Activated effector memory CD4-positive, alpha-beta T cell treated with anti-CD3 and anti-CD28 coated beads, Interleukin-2, amount 50 U/mL, for 16 hours (primary cell): ENCODE results near the gene NFATC2.
"Not testable (repeated sequence)": the region's sequence is repeated elsewhere in the genome, so short reads cannot be mapped to it uniquely, and the experiment has no call there.

Source experiments
- DNase-seq: peaks from one replicate; pipeline ENCODE4 v3.0.0-alpha.2; 2020

NFATC2 gene

GRCh38 chr20:51493346-51493791 is 49.1 kb downstream of the NFATC2 start:
- DNase-seq, result peak; percentile 76

- DNase-seq, result peak; percentile 49
Observed at GRCh38 chr20:51492167-51493092, 50.1 kb downstream of the NFATC2 start.

GRCh38 chr20:51491393-51491792 is 51.1 kb downstream of the NFATC2 start:
- no peak for DNase-seq

- DNase-seq, result no peak
Observed at GRCh38 chr20:51490635-51491034, 51.9 kb downstream of the NFATC2 start.

DNA sequence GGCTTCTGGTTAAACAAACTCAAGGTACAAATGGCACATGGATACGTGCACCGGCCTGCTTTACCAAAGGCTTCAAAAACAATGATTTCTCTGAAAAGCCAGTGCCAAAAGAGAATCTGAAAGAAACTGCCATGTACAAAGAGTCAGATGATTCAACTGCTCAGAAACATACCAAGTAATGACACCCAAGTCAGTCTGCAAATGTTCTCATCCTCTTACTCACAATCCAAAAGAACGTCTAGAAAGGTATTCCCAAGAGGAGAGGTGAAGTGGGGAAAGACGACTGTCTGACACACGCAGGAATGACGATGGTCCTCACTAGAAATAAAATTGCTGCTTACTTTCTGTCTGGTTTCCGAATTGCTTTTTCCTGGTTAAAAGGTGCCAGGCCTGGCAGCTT is 52.9 kb downstream of the NFATC2 start:
- peak; percentile 14 for DNase-seq

DNA sequence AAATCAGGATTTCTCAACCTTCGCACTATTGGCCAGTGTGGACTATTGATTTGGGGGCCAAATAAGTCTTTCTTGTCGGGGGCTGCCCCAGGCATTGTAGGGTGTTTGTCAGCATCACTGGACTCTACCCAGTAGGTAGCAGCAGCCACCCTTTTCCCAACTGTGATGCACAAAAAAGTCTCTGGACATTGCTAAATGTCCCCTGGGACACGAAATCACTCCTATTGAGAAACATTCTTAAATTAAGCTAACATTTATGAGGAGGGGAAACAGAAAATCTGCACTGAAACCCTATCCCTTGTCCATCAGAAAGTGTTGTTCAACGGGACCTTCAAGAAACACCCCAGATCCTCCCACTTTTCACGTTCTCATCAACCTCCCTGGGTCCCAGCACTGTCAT is 54.2 kb downstream of the NFATC2 start:
- DNase-seq, result no peak

- peak; percentile 44 for DNase-seq
Observed at GRCh38 chr20:51487565-51488268, 54.8 kb downstream of the NFATC2 start.

DNA sequence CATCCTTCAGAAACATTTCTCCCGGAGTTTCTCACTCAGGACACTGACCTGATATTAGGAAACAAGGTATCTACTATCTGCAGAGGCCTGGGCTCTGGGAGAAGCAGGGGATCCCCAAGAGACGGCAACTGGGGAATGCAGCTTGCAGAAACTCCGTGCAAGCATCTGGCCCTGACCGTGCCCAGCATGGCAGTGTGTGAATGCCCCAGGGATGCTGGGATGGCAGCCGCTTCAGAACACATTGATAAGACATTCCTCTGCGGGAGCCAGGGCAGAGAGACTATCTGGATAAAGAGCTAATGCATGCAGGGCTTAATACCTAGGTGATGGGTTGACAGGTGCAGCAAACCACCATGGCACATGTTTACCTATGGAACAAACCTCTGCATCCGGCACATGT is 55.4 kb downstream of the NFATC2 start:
- DNase-seq, result peak; percentile 34

- DNase-seq, result peak; percentile 41
Observed at GRCh38 chr20:51486197-51487005, 56.1 kb downstream of the NFATC2 start.

- DNase-seq, result no peak
Observed at GRCh38 chr20:51484831-51485230, 57.7 kb downstream of the NFATC2 start.

DNA sequence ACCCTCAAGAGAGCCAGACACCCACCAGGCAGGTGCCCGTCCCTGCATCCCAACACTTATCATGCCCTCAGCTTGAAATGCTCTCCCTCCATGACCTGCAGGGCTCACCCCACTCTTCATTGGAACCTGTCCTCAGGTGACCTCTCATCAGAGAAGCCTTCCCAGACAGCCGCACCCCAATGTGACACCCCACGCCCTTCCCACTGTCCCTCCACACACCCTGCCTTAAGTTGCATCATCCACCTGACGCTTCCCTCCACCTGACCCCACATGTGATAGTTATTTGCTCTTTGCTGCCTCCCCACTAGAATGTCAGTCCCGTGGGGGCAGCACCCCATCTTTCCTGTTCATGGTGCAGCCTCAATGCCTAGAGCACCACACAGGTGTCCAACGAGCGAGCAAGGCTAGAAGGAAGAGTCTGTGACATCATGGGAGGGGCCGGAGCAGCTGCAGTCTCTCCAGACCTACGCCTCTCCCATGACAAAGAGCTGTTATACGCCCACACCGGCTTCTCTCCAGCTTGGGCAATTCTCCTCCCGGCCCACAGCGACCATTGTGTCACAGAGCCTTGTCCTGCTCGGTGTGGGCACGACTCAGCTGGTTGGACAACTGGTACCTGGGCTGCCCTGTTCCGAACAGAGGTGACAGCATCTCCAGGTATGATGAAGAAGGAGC is 58.2 kb downstream of the NFATC2 start:
- peak; percentile 58 for DNase-seq

- DNase-seq, result peak; percentile 55
Observed at GRCh38 chr20:51482836-51483473, 59.6 kb downstream of the NFATC2 start.

DNA sequence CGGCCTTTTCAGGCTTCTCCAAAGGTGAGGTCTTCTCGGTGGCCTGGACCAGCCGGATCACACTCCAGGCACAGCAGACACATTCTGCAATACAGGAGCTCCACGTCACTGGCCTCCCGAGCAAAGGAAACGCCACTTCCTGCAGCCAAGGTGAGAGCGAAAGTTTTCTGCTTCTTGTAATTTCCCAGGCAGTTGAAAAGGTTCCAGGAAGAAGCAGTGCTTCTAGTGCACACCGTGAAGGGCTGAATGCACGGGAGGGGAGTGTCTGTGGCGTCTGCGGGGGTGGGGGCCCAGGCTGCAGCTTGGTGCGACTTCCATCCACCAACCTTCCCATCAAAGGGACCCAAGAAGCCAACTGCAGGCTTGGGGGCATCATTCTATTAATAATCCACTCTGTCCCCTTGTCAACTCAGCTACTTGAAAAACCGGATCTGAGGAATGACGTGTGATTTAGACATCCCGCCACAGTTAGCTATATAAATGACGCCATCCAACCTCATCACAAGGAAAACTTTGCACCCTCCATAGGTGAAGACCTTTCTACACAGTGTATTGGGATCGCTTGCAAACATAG is 61.1 kb downstream of the NFATC2 start:
- DNase-seq, result peak; percentile 84

GRCh38 chr20:51480507-51481270 is 61.8 kb downstream of the NFATC2 start:
- peak; percentile 85 for DNase-seq

- DNase-seq, result not testable (repeated sequence)
Observed at GRCh38 chr20:51476106-51476505, 66.4 kb downstream of the NFATC2 start.

- DNase-seq, result peak; percentile 50
Observed at GRCh38 chr20:51473771-51474170, 68.7 kb downstream of the NFATC2 start.

- DNase-seq, result peak; percentile 58
Observed at GRCh38 chr20:51473256-51473655, 69.3 kb downstream of the NFATC2 start.

- peak; percentile 69 for DNase-seq
Observed at GRCh38 chr20:51470907-51471411, 71.6 kb downstream of the NFATC2 start.

GRCh38 chr20:51470499-51470820 is 72.1 kb downstream of the NFATC2 start:
- DNase-seq, result peak; percentile 21
